PFSK-1 (cell line): ENCODE data around the gene VMP1.

Source experiments
- FOXP2 ChIP-seq: optimal IDR thresholded peaks from 2 replicates; pipeline ENCODE3; 2011; ENCODE audit warnings: borderline replicate concordance, control low read depth, inconsistent platforms; ENCODE audit not compliant: insufficient read depth; ENCODE audit errors: extremely low read length, extremely low read depth
- POLR2AphosphoS5 ChIP-seq: IDR thresholded peaks from 2 replicates; pipeline ENCODE4 v1.6.1; 2012; ENCODE audit warnings: low read depth, mild to moderate bottlenecking, control low read depth, low read length, moderate library complexity
- REST ChIP-seq, 2 experiments: IDR thresholded peaks; 2 replicates each; pipeline versions ENCODE4 v1.6.1 to v1.8.0; 2011 to 2012; ENCODE audit warnings: low read depth in 2 of 2, low read length in 2 of 2, control low read depth in 1 of 2, inconsistent platforms in 1 of 2, mild to moderate bottlenecking in 1 of 2, moderate library complexity in 1 of 2; ENCODE audit not compliant: insufficient read depth in 1 of 2
- SIN3A ChIP-seq: IDR thresholded peaks from 2 replicates; pipeline ENCODE4 v1.6.1; 2012; ENCODE audit warnings: mild to moderate bottlenecking, low read length, moderate library complexity, borderline replicate concordance; ENCODE audit not compliant: insufficient read depth
- TAF1 ChIP-seq: IDR thresholded peaks from 2 replicates; pipeline ENCODE4 v1.6.1; 2012; ENCODE audit warnings: low read length, control low read depth, borderline replicate concordance; ENCODE audit not compliant: insufficient read depth

Gene VMP1

GRCh38 chr17:59863616-59864015, 156.2 kb downstream of the VMP1 start:
- no peak for TF ChIP-seq POLR2AphosphoS5

- TF ChIP-seq POLR2AphosphoS5 (no peak), TAF1 (no peak)
Measured at GRCh38 chr17:59869941-59870218, 162.4 kb downstream of the VMP1 start.

GRCh38 chr17:59870482-59870881, 163.0 kb downstream of the VMP1 start:
- TF ChIP-seq REST (IDR thresholded peaks at IDR 0.05; ENCODE audit: insufficient read depth in 1 of 2, low read depth in 2 of 2, low read length in 2 of 2) = no peak
- no peak for TF ChIP-seq POLR2AphosphoS5

GRCh38 chr17:59872351-59872750, 164.9 kb downstream of the VMP1 start:
- TF ChIP-seq FOXP2 (no peak), TAF1 (no peak), POLR2AphosphoS5 (no peak), SIN3A (no peak), REST (IDR thresholded peaks at IDR 0.05; ENCODE audit: insufficient read depth in 1 of 2, low read depth in 2 of 2, low read length in 2 of 2) (no peak)

- no peak for TF ChIP-seq REST (IDR thresholded peaks at IDR 0.05; ENCODE audit: insufficient read depth in 1 of 2, low read depth in 2 of 2, low read length in 2 of 2)
- TF ChIP-seq FOXP2 = no peak
- no peak for TF ChIP-seq TAF1
Measured at GRCh38 chr17:59874376-59874775, 166.9 kb downstream of the VMP1 start.

- TF ChIP-seq SIN3A (no peak), POLR2AphosphoS5 (no peak), TAF1 (no peak), FOXP2 (no peak), REST (IDR thresholded peaks at IDR 0.05; ENCODE audit: insufficient read depth in 1 of 2, low read depth in 2 of 2, low read length in 2 of 2) (no peak)
Measured at GRCh38 chr17:59876107-59876506, 168.7 kb downstream of the VMP1 start.
